Fibroblast of lung (primary cell): ENCODE data around the gene LECT2. TPM values are rescaled to one million over a fixed set of nuclear protein-coding genes. Genes with fewer than 3 reads are reported as not detected.

Experiments
- DNase-seq, 2 donors: peaks; one replicate each; pipeline versions ENCODE4 v3.0.0 to v3.0.0-alpha.2; 2010; ENCODE audit warnings: low read depth in 2 of 2
- H2AFZ ChIP-seq: 2 replicates; pipeline ENCODE4 v1.5.1; 2012; ENCODE audit warnings: low read length, control low read depth, inconsistent platforms
- H3K27ac ChIP-seq: 2 replicates; pipeline ENCODE4 v1.5.1; 2011; ENCODE audit warnings: low read length, control low read depth; ENCODE audit not compliant: insufficient read depth
- H3K27me3 ChIP-seq: 2 replicates; pipeline ENCODE4 v1.5.1; 2011; ENCODE audit warnings: mild to moderate bottlenecking, low read length; ENCODE audit not compliant: control insufficient read depth, insufficient read depth
- H3K36me3 ChIP-seq: 2 replicates; pipeline ENCODE4 v1.5.1; 2011; ENCODE audit warnings: low read length; ENCODE audit not compliant: control insufficient read depth, insufficient read depth
- H3K4me1 ChIP-seq: 2 replicates; pipeline ENCODE4 v1.5.1; 2011; ENCODE audit warnings: low read length; ENCODE audit not compliant: control insufficient read depth, insufficient read depth; ENCODE audit errors: extremely low read depth
- H3K4me2 ChIP-seq: 2 replicates; pipeline ENCODE4 v1.5.1; 2011; ENCODE audit warnings: low read length, control low read depth; ENCODE audit not compliant: insufficient read depth; ENCODE audit errors: extremely low read depth
- H3K4me3 ChIP-seq, 4 experiments: fragments of 200-600 bp in 1 of 4; sonication (generic) in 1 of 4; replicated peaks in 1 of 4; 2 replicates each; pipeline ENCODE4 v1.5.1; 2011 to 2016; ENCODE audit warnings: low read length in 4 of 4, low read depth in 3 of 4, mild to moderate bottlenecking in 3 of 4, control low read depth in 2 of 4, inconsistent platforms in 1 of 4, mixed read lengths in 1 of 4; ENCODE audit not compliant: insufficient read depth in 1 of 4; ENCODE audit errors: control extremely low read depth in 1 of 4
- H3K79me2 ChIP-seq: 2 replicates; pipeline ENCODE4 v1.5.1; 2012; ENCODE audit warnings: mild to moderate bottlenecking, low read length, inconsistent platforms; ENCODE audit not compliant: control insufficient read depth, insufficient read depth
- H3K9ac ChIP-seq: 2 replicates; pipeline ENCODE4 v1.5.1; 2011; ENCODE audit warnings: mild to moderate bottlenecking, low read length, control low read depth; ENCODE audit not compliant: insufficient read depth
- H3K9me3 ChIP-seq: 2 replicates; pipeline ENCODE4 v1.5.1; 2012; ENCODE audit warnings: low read depth, low read length; ENCODE audit not compliant: control insufficient read depth, insufficient read depth
- H4K20me1 ChIP-seq: 2 replicates; pipeline ENCODE4 v1.5.1; 2011; ENCODE audit warnings: low read length; ENCODE audit not compliant: control insufficient read depth, insufficient read depth; ENCODE audit errors: extremely low read depth
- EZH2 ChIP-seq: IDR thresholded peaks from 2 replicates; pipeline ENCODE4 v1.5.1; 2012; ENCODE audit warnings: low read length, control low read depth, mild to moderate bottlenecking; ENCODE audit errors: missing control alignments
- polyA plus RNA-seq, 2 donors: library from polyadenylated mRNA; depleted of rRNA in 1 of 2; stranded (reverse) in 1 of 2; unstranded in 1 of 2; fragments of >200 nt; gene quantifications; 2 replicates each; pipeline ENCODE4 v1.2.1, GENCODE V29; 2011 to 2012; ENCODE audit warnings: missing spikeins in 1 of 2
- total RNA-seq: library from RNA; depleted of rRNA; stranded (reverse); fragments of >200 nt; gene quantifications from 2 replicates; pipeline ENCODE4 v1.2.1, GENCODE V29; 2014
- TF ChIP-seq, protein P1 (sequence below), 2 donors: IDR thresholded peaks in 1 of 2; conservative IDR thresholded peaks in 1 of 2; 1 replicate in 1 of 2; 2 replicates in 1 of 2; pipeline ENCODE4 v1.5.1; 2011 to 2012; ENCODE audit warnings: low read length in 2 of 2, control low read depth in 1 of 2, inconsistent platforms in 1 of 2, low read depth in 1 of 2, mild to moderate bottlenecking in 1 of 2

LECT2 gene
- total and polyA plus RNA-seq, 2 donors (not counting 1 experiment from before 2014, with no cell fraction given) = not detected

DNA sequence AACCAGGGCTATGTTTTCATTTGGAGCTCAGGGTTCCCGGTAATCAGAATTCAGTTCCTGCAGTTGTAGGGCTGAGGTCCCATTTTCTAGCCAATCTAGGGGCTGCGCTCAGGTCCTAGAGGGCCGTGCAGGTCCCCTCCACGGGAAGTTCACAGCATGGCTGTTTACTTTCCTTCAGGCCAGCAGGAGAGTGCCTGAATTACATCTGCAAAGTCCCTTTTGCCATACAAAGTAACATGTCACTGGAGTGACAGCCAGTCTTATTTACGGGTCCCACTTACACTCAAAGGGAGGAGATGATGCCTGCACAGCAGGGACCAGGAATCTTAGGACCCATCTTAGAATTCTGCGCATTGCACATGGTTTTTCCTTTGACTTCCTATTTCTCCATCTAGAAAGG lies 44.1 kb upstream of the LECT2 start:
- no peak for DNase-seq
- Histone ChIP-seq H3K9me3 (no peaks in the 10 kb centered on the region), H3K27ac (no peak overlapping the region), H3K79me2 (no peaks in the 10 kb centered on the region), H3K4me3 (no peak overlapping the region), H3K36me3 (no peaks in the 10 kb centered on the region), H3K4me2 (no peak overlapping the region), H3K4me1 (peaks cover 25% of the 10 kb centered on the region), H2AFZ (no peak overlapping the region), H4K20me1 (no peaks in the 10 kb centered on the region), H3K9ac (no peak overlapping the region), H3K27me3 (no peaks in the 10 kb centered on the region)
- TF ChIP-seq, protein P1, sequence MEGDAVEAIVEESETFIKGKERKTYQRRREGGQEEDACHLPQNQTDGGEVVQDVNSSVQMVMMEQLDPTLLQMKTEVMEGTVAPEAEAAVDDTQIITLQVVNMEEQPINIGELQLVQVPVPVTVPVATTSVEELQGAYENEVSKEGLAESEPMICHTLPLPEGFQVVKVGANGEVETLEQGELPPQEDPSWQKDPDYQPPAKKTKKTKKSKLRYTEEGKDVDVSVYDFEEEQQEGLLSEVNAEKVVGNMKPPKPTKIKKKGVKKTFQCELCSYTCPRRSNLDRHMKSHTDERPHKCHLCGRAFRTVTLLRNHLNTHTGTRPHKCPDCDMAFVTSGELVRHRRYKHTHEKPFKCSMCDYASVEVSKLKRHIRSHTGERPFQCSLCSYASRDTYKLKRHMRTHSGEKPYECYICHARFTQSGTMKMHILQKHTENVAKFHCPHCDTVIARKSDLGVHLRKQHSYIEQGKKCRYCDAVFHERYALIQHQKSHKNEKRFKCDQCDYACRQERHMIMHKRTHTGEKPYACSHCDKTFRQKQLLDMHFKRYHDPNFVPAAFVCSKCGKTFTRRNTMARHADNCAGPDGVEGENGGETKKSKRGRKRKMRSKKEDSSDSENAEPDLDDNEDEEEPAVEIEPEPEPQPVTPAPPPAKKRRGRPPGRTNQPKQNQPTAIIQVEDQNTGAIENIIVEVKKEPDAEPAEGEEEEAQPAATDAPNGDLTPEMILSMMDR (conservative IDR thresholded peaks at IDR 0.05 in 1 of 2, IDR thresholded peaks at IDR 0.05 in 1 of 2; ENCODE audit: low read depth in 1 of 2, low read length in 2 of 2) = no peak
- TF ChIP-seq EZH2 = no peak

DNA sequence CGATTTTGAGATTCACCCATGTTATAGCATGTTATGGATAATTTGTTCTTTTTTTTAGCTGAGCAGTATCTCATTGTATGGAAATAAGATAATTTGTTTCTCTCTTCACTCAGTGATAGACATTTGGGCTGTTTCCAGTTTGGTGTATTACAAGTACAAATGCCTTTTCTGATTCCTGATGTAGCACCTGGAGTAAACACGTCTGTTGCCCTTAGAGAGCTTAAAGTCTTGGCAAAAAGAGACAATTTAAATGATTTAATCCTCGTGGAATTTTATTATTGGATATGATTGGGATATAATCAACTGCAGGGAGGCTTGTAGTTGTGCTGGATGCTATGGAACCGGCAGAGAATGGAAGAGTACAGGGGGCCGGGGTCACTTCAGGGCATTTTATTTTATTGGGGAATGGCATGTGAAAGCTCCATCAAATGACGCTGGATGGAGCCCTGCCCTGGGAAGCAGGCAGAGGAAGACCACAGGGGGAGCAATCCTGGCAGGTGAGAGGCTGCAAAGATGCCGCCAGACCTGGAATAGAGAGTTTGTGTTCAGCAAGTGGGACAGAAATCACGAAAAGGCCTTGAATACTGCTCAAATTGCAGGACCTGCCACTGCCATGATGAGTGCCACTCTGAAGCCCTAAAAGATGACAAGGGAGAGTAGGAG lies 43.0 kb upstream of the LECT2 start:
- DNase-seq = no peak
- Histone ChIP-seq H3K79me2 (no peaks in the 10 kb centered on the region), H3K4me2 (no peak overlapping the region), H3K27ac (no peak overlapping the region), H3K9me3 (no peaks in the 10 kb centered on the region), H3K36me3 (no peaks in the 10 kb centered on the region), H3K4me1 (peaks cover 35% of the 10 kb centered on the region), H3K27me3 (no peaks in the 10 kb centered on the region), H4K20me1 (no peaks in the 10 kb centered on the region), H3K9ac (no peak overlapping the region), H2AFZ (no peak overlapping the region), H3K4me3 (no peak overlapping the region)
- TF ChIP-seq, protein P1 (conservative IDR thresholded peaks at IDR 0.05 in 1 of 2, IDR thresholded peaks at IDR 0.05 in 1 of 2; ENCODE audit: low read depth in 1 of 2, low read length in 2 of 2) = no peak
- no peak for TF ChIP-seq EZH2

DNA sequence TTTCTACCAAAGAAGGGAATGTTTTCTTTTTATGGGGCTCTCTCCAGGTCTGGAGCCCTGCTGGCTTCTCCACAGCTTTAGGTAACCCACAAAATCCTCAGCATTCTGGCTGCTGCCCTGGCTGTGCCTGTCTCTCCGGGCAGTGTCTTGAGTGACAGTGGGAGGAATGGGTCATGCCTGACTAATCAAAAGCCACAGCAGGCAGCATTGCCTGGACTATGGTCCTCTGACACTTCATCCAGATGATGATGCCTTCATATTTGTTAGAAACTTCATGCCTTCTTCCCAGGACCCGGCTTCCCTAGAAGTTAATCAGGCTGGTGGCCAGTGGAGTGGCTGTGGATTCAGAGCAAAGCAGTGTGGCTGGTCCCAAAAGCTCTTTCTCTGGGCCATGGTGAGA lies 41.8 kb upstream of the LECT2 start:
- no peak overlapping the region for H3K27ac ChIP-seq
- TF ChIP-seq, protein P1 (conservative IDR thresholded peaks at IDR 0.05 in 1 of 2, IDR thresholded peaks at IDR 0.05 in 1 of 2; ENCODE audit: low read depth in 1 of 2, low read length in 2 of 2) = no peak
- TF ChIP-seq EZH2 = no peak
- H4K20me1 ChIP-seq = no peaks in the 10 kb centered on the region
- H3K79me2 ChIP-seq = no peaks in the 10 kb centered on the region
- no peak overlapping the region for H2AFZ ChIP-seq
- H3K9ac ChIP-seq = no peak overlapping the region
- no peaks in the 10 kb centered on the region for H3K9me3 ChIP-seq
- H3K4me3 ChIP-seq = no peak overlapping the region
- H3K4me1 ChIP-seq = peaks cover 33% of the 10 kb centered on the region
- H3K4me2 ChIP-seq = no peak overlapping the region
- no peaks in the 10 kb centered on the region for H3K27me3 ChIP-seq
- no peaks in the 10 kb centered on the region for H3K36me3 ChIP-seq
- peak in 1 of 2 donors; percentile 87 for DNase-seq
